HG03521 (cell line): ENCODE results near the gene AK6.
"Not testable (repeated sequence)": the region's sequence is repeated elsewhere in the genome, so short reads cannot be mapped to it uniquely, and the experiment has no call there.

Source experiments
- ATAC-seq: cut with Tn5 transposase; IDR thresholded peaks from one replicate; pipeline ENCODE4 v1.9.1; 2021; ENCODE audit warnings: mild to moderate bottlenecking, moderate library complexity; ENCODE audit not compliant: unreplicated experiment

Gene AK6

DNA sequence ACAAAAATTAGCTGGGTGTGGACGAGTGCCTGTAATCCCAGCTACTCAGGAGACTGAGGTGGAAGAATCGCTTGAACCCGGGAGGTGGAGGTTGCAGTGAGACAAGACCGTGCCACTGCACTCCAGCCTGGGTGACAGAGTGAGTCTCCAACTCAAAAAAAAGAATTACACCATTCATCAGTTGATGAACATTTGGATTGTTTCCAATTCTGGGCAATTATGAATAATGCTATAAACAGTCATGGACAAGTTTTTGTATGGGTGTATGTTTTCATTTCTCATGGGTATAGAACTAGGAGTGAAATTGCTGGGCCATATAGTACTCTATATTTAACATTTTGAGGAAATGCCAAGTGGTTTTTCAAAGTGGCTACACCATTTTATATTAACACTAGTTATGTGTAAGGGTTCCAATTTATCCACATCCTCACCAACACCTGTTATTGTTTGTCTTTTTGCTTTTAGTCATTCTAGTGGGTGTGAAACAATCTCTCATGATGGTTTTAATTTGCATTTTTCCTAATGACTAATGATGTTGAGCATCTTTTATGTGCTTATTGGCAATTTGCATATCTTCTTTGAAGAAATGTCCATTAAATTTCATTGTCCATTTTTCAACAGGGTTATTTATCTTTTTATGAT lies 27.7 kb downstream of the AK6 start:
- no peak for ATAC-seq

DNA sequence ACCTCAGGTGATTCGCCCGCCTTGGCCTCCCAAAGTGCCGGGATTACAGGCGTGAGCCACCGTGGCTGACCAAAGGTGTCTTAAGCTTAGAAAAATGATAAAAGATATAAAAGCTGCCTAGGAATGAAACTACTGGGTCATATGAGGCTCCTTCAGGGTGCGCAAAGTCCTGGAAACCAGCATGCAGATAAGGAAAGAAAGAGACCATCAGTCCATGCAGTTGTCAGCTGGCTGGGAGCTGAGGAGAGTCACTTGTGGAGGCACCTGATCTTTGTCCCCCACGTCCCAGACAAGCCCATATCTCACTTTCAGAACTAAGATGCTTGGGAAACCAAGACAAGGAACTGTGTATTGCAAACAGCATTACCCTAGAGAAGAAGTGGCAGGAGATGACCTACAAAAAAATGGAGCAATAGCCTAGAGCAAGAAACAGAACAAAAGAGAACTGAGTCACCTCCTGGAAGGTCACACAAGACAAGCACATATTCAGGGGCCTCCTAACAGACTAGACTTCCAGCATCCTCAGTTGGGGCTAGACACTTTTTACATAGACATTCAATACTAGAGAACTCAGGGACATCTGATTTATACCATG lies 33.9 kb downstream of the AK6 start:
- ATAC-seq = no peak

DNA sequence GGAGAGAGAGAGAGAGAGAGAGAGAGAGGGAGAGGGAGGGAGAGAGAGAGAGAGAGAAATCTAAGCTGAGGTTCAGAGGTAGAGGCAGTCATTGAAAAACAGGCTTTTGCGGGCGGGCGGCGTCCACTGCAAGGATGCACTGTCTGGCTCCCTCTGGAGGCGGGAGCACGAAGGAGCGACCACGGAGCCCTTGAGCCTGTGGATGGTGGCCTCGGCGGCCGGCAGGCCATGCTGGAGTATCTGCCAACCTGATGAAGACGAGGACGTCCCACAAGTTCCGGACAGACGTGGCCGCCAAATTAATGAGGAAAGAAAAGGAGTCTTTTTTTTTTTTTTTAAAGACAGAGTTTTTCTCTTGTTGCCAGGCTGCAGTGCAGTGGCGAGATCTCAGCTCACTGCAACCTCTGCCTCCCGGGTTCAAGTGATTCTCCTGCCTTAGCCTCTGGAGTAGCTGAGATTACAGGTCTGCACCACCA lies 34.5 kb downstream of the AK6 start:
- ATAC-seq = peak; percentile 49

DNA sequence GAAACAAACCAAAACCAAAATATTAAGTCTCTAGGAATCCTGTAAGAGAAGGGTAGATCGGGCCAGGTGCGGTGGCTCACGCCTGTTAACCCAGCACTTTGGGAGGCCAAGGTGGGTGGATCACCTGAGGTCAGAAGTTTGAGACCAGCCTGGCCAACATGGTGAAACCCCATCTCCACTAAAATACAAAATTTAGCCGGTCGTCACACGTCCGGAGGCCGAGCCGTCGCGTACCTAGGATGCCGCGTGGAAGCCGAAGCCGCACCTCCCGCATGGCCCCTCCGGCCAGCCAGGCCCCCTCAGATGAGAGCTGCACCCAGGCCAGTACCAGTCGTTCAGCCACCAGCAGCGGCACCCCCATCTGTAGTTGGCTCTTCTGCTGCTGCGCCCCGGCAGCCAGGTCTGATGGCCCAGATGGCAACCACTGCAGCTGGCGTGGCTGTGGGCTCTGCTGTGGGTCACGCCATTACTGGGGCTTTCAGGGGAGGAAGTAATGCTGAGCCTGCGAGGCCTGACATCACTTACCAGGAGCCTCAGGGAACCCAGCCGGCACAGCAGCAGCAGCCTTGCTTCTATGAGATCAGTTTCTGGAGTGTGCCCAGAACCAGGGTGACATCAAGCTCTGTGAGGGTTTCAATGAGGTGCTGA lies 35.5 kb downstream of the AK6 start:
- ATAC-seq = not testable (repeated sequence)

DNA sequence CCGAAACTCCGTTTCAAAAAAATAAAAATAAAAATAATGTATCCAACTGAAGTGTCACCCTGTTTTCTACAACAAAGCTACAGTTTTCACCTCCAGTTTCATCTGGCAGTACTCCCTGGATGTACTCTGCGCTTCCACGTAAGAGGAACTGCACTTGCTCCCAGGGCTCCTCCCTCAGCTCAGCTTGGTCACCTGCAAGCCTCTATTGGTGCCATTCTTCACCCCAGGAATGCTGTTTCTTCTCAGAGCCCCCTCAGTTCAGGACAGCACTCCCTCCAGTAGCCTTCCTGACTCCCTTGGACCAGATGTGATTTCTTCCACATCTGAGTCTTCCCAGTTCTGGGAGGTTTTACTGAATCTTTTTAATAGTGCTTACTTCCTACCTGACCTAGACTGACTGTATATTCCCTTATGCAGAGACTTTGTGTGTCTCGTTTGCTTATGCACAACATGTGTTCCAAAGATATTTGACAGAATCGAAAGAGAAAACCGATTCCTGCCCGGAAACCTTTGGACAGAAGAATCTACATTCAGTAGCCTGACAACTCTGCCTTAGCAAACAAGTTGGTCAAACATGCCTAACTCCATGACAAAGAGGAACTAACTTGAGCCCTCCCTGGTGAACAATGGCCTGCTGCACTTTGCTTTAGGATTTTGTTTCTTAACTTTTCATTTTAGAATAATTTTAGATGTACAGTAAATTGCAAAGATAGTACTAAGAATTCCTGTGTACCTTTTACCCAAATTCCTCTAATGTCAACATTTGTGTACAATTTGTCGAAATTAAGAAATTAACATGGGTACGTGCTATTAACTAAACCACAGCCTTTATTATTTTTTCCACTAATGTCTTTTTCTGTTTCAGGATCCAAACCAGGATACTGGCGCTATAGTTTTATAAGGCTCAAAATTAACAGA lies 37.5 kb downstream of the AK6 start:
- no peak for ATAC-seq

DNA sequence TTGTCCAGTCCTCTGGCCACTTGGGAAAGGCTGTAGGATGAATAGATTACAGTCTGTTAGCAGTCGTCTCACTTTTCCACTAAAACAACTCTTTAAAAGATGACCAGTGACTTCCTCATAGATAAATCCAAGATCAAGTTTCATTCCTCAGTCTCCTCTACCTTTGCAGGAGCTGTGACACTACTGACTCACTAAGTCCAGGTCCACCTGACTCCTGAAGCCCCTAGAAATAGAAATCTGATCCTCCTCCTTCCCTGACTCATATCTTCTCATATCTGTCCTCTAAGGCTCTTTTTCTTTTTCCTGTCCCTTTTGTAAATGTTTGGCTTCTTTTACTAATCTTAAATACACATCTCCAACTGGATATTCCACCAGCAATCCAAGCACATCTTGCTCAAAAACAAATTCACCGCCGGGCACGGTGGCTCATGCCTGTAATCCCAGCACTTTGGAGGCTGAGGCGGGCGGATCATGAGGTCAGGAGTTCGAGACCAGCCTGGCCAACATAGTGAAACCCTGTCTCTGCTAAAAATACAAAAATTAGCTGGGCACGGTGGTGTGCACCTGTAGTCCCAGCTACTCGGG lies 39.3 kb downstream of the AK6 start:
- no peak for ATAC-seq

DNA sequence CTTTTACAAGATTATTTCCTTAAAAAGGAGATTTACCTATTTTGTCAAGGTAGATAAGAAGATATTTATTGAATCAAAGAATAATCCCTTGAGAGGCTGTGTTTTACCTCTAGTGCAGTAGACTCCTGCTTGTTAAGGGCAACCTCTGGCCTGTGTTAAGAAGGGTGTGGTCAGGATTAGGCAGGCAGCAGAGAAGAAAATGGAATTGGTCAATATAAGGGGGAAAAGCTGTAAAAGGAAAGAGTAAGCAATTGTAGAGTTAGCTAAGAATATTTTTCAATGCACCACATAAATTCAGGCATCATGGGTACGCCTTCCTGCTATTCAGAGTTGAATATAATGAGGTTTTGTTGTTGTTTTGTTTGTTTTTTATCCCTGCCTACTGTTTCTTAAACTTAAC lies 43.0 kb downstream of the AK6 start:
- ATAC-seq = no peak

DNA sequence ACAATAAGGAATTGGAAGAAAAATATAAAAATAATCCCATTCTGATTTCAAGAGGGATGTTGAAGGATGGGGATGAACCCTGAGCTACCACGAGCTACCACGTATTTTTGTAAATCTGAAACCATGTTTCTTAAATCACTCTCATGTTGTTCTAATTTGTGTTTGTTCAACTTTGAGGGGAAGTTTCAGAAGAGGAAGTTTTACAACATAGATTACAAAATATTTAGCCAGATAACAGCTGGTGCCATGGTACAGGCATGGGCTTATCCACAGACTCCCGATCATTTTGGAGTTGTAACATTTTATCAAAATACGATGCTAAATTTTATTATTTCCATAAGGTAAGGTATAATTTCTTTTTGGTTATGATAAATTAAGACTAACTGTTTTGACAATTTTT lies 51.9 kb downstream of the AK6 start:
- no peak for ATAC-seq

DNA sequence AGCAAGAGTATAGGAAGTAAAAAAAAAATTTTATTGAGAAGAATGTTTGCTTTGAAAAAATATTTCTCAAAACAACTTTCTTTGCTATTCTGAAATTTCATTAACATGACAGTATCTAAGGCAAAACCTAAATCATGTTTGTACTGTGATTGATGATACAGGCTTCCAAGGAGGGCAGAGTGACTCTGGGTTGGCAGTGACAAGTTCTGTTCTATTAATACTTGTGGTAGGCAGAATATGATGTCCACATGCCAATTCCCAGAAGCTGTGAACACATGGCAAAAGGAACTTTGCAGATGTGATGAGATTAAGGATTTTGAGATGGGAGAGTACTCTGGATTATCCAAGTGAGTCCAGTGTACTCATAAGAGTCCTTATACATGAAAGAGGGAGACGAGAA lies 53.3 kb downstream of the AK6 start:
- ATAC-seq = no peak

DNA sequence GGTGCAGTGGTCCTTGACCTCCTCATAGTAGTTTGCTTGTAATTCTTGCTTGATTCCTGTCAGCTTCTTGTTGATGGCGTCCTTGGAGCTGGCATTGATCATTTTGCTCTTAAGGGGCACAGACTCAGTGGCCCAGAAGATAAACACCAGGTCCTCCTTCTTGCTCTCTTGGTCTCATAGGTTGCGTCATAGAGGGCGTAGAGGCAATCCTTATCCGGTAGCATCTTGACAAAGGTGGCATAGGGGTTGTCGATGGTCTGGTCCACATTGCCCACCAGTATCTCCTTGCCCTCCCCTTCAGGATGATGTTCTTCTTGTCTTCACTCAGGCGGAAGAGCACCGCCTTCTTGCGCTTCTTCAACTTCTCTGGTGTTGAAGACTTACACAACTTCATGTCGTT lies 55.9 kb downstream of the AK6 start:
- no peak for ATAC-seq

DNA sequence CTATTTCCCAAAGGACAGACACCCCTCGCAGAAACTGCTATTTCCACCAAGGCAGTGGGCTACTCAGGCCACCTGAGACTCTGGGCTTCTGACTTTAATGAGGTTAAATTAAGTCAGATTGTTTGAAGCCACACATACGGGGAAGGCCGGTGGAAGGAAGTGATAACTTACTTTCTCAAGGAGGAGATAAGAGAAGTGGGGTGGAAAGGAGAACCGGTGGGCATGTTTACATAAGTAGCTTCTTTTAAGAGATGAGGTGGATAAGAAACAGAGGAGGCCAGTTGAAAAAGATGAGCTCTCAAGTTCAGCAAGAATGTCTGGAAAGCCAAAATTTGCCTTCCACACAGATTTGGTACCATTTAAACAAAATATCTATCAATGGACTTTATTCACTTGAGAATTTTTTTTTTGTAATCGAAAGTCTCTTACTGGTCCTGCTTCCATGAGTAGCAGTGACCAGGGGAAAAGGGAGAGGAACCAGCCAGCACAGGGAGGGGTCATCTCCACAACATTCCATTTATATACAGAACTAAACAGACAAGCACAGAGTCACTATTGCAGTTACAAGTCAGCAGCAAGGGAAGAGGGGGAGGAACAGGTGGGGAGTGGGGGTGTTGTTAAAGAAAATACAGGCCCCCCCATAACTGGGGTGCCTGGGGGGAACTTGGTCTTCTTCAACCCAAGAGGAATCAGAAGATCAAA lies 56.7 kb downstream of the AK6 start:
- ATAC-seq = no peak

DNA sequence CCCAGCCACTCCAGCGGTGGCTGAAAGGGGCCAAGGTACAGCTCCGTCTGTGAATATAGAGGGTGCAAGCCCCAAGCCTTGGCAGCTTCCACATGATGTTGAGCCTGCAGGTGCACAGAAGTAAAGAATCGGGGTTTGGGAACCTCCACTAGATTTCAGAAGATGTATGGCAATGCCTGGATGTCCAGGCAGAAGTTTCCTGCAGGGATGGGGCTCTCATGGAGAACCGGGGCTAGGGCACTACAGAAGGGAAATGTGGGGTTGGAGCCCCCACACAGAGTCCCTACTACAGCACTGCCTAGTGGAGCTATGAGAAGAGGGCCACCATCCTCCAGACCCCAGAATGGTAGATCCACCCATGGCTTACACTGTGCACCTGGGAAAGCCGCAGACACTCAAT lies 59.9 kb downstream of the AK6 start:
- no peak for ATAC-seq

DNA sequence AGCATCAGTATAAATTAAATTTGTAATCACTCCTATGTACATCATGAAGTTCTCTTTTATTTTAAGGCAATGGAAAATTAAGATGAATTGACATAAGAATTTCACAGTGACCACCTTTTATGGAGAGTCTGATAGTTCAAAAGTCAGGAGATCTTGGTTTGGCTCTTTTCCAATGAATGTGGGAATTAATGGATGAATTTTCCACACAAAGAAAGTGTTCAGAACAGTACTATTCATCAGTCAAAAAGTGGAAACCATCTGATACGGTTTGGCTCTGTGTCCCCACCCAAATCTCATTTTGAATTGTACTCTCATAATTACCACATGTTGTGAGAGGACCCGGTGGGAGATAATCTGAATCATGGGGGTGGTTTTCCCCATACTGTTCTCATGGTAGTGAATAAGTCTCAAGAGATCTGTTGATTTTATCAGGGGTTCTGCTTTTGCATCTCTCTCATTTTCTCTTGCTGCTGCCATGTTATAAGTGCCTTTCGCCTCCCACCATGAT lies 61.2 kb downstream of the AK6 start:
- no peak for ATAC-seq

DNA sequence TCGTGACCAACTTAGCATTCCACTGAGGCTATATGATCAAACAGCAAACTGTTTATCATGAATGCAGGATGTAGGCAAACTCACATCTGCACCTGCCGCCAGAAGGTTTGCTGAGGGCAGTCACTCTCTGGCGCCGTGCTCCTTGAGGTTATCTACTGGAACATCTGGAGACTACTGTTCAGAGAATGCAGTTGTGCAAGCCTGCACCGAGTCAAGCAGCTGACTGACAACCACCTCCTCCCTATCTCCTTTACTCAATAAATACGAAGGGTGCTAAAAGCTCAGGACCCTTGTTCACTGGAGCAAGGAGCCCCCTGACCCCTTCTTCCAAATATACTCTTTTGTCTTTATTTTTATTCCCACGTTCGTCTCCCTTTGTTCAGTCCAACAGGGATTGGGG lies 63.8 kb downstream of the AK6 start:
- no peak for ATAC-seq
